ENCODE results near the gene PCED1B.

Gene PCED1B

DNA sequence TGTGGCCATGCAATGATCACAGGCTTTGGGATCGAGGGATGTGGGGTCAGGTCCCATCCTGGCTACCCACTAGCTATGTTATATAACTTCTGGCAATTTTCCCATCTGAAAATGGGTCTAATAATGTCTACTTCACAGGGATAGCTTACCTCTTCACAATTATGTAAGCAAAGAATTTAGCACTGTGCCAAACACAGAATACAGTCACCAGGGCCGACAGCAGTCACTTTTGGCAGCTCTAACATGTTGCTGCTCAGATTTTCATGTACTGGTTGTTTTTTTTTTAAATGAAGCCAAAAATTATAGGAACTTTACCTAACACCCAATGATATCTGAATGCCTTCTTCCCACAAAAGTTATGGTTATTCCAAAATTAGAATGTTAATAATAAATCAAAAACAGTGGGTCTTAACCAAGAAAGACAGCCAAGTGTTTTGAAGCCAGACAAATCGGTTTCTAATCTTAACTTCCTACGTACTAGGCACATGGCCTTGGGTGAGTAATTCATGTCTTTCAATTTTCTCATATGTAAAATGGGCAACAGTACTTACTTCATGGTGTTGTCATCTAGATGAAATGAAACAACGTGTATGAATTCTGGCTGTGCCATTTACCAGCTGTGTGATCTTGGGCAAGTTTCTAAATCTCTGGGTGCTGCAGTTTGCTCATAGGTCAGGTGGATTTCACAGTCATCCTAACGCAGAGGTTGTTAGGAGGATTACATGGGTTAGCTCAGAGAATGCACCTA is 13.0 kb upstream of the PCED1B start:
- no peak for DNase-seq (ENCODE audit: low read depth)
- no peak for TF ChIP-seq MYC (IDR thresholded peaks at IDR 0.05; ENCODE audit: low read depth, low read length)
- H3K4me3 ChIP-seq (ENCODE audit: low read depth, low read length) = no peak overlapping the region

DNA sequence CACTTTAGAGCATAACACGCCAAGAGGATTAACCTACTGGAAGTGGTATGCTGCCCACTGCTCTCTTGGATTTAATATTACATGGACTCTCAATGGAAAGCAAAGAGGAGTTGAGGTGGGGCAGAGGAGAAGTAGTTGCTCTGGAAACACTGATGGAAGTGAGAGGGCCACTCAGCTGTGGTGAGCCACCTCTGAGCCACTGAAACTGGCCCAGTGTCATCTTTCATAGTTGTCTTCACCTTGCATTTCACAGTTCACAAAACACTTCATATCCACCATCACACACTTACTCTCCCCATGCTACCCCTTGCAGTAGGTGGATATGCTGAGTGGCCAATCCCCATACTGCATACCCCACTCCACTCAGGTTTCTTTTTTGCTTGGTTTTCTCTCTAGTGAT is 12.2 kb upstream of the PCED1B start:
- no peak overlapping the region for H3K4me3 ChIP-seq (ENCODE audit: low read depth, low read length)
- TF ChIP-seq MYC (IDR thresholded peaks at IDR 0.05; ENCODE audit: low read depth, low read length) (no peak), CTCF (IDR thresholded peaks at IDR 0.05; ENCODE audit: low read depth, low read length) (no peak), POLR2A (IDR thresholded peaks at IDR 0.05; ENCODE audit: extremely low read depth, insufficient read length) (no peak)
- TF ChIP-seq, protein P1, sequence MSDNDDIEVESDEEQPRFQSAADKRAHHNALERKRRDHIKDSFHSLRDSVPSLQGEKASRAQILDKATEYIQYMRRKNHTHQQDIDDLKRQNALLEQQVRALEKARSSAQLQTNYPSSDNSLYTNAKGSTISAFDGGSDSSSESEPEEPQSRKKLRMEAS (IDR thresholded peaks at IDR 0.05; ENCODE audit: low read depth, low read length) = no peak
- DNase-seq (ENCODE audit: low read depth) = no peak

GRCh38 chr12:47067771-47068431 is 11.5 kb upstream of the PCED1B start:
- H3K4me3 ChIP-seq (ENCODE audit: low read depth, low read length) = no peak overlapping the region
- DNase-seq (ENCODE audit: low read depth) = no peak
- TF ChIP-seq, protein P1 (IDR thresholded peaks at IDR 0.05; ENCODE audit: low read depth, low read length) = 0 out of 2 replicates have a peak, but pooled peaks have one; percentile 19
- TF ChIP-seq CTCF (IDR thresholded peaks at IDR 0.05; ENCODE audit: low read depth, low read length) = no peak

- peak; percentile 70 for DNase-seq (ENCODE audit: low read depth)
- TF ChIP-seq MYC (IDR thresholded peaks at IDR 0.05; ENCODE audit: low read depth, low read length) = peak; percentile 55; the same call in 1 of the 2 replicates
- no peak for TF ChIP-seq POLR2A (IDR thresholded peaks at IDR 0.05; ENCODE audit: extremely low read depth, insufficient read length)
- TF ChIP-seq, protein P1 (IDR thresholded peaks at IDR 0.05; ENCODE audit: low read depth, low read length) = peak; percentile 71
- TF ChIP-seq CTCF (IDR thresholded peaks at IDR 0.05; ENCODE audit: low read depth, low read length) = no peak
- H3K4me3 ChIP-seq (ENCODE audit: low read depth, low read length) = no peak overlapping the region
Measured at GRCh38 chr12:47068539-47068938, 10.9 kb upstream of the PCED1B start.

DNA sequence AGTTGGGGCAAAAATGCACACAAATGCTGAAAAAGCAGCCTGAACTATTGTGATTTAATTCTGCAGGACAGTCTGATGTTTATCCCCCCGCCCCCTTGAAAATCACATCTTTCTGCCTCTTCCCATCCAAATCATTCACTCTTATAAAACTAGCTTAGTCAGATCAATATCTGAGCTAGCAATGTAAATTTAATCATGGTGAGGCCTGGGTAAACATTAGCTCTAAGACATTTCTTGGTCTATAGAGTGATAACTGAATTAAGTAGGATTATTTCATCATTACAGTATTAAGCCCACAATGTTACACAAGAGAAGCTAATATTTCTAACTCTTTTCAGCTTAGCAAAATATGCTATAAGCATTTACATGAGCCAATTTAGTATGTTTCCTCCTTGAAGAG is 9.1 kb upstream of the PCED1B start:
- no peak for TF ChIP-seq POLR2A (IDR thresholded peaks at IDR 0.05; ENCODE audit: extremely low read depth, insufficient read length)
- no peak for TF ChIP-seq CTCF (IDR thresholded peaks at IDR 0.05; ENCODE audit: low read depth, low read length)
- TF ChIP-seq, protein P1 (IDR thresholded peaks at IDR 0.05; ENCODE audit: low read depth, low read length) = no peak
- no peak for TF ChIP-seq MYC (IDR thresholded peaks at IDR 0.05; ENCODE audit: low read depth, low read length)

GRCh38 chr12:47071241-47071852 is 8.1 kb upstream of the PCED1B start:
- no peak overlapping the region for H3K4me3 ChIP-seq (ENCODE audit: low read depth, low read length)
- DNase-seq (ENCODE audit: low read depth) = peak; percentile 36
- peak; percentile 53 for TF ChIP-seq CTCF (IDR thresholded peaks at IDR 0.05; ENCODE audit: low read depth, low read length)
- TF ChIP-seq POLR2A (IDR thresholded peaks at IDR 0.05; ENCODE audit: extremely low read depth, insufficient read length) = no peak

More for the DNA sequence above, 9.1 kb upstream of the PCED1B start:
- no peak overlapping the region for H3K4me3 ChIP-seq (ENCODE audit: low read depth, low read length)
- DNase-seq (ENCODE audit: low read depth) = no peak
